CD4-positive, alpha-beta T cell treated with Interleukin-6 for 4 hours (primary cell): ENCODE results near the gene MGARP.

Experiments used
- DNase-seq: peaks from one replicate; pipeline ENCODE4 v3.0.0-alpha.2; 2020; ENCODE audit warnings: mixed read lengths

MGARP gene

GRCh38 chr4:139243448-139244365 lies 36.3 kb downstream of the MGARP start:
- no peak for DNase-seq

GRCh38 chr4:139242511-139243051 lies 37.4 kb downstream of the MGARP start:
- DNase-seq: no peak

- DNase-seq: no peak
These were observed 38.3 kb downstream of the MGARP start for GRCh38 chr4:139241784-139242151.

- no peak for DNase-seq
These were observed 38.8 kb downstream of the MGARP start for GRCh38 chr4:139241086-139241783.

- DNase-seq: no peak
These were observed 40.8 kb downstream of the MGARP start for GRCh38 chr4:139239127-139239772.

GRCh38 chr4:139234253-139234652 lies 45.8 kb downstream of the MGARP start:
- DNase-seq: no peak

- peak; percentile 22 for DNase-seq
These were observed 50.4 kb downstream of the MGARP start for GRCh38 chr4:139229534-139230039.

- DNase-seq: peak; percentile 10
These were observed 52.2 kb downstream of the MGARP start for GRCh38 chr4:139227729-139228404.

- DNase-seq: no peak
These were observed 56.2 kb downstream of the MGARP start for GRCh38 chr4:139223682-139224317.

- no peak for DNase-seq
These were observed 57.8 kb downstream of the MGARP start for GRCh38 chr4:139222215-139222614.

GRCh38 chr4:139221687-139222086 lies 58.3 kb downstream of the MGARP start:
- no peak for DNase-seq

GRCh38 chr4:139219450-139220055 lies 60.5 kb downstream of the MGARP start:
- DNase-seq: no peak
